Calu3 (cell line): Measurements from ENCODE around the gene UST. TPM values are rescaled to one million over a fixed set of nuclear protein-coding genes. Genes with fewer than 3 reads are reported as not detected.

Source experiments
- BruUV-seq: library from RNA; stranded (reverse); fragments of 400-500 nt; replicated peaks from 2 replicates; lab custom pipeline; 2021; lab: Mats Ljungman, UMichigan
- CTCF ChIA-PET: fragments of 300-600 bp; sonication (Branson Sonifier 250); formaldehyde crosslinking; loops from one replicate; lab custom pipeline; 2022; ENCODE audit warnings: antibody characterized with exemption; lab: Charles Lee
- DNase-seq: peaks from one replicate; pipeline ENCODE4 v3.0.0; 2022
- H3K27ac Mint-ChIP-seq: one replicate; pipeline ENCODE4 v1.8.0; 2022; ENCODE audit warnings: mixed read lengths; ENCODE audit not compliant: unreplicated experiment
- H3K27me3 Mint-ChIP-seq: one replicate; pipeline ENCODE4 v1.8.0; 2022; ENCODE audit warnings: mixed read lengths; ENCODE audit not compliant: unreplicated experiment
- H3K36me3 Mint-ChIP-seq: one replicate; pipeline ENCODE4 v1.8.0; 2022; ENCODE audit warnings: mild to moderate bottlenecking, moderate library complexity, mixed read lengths; ENCODE audit not compliant: insufficient read depth, unreplicated experiment
- H3K4me1 Mint-ChIP-seq: one replicate; pipeline ENCODE4 v1.8.0; 2022; ENCODE audit warnings: mild to moderate bottlenecking, low read depth, mixed read lengths; ENCODE audit not compliant: unreplicated experiment
- H3K4me3 Mint-ChIP-seq: one replicate; pipeline ENCODE4 v1.8.0; 2022; ENCODE audit warnings: mild to moderate bottlenecking, low read depth, moderate library complexity, mixed read lengths; ENCODE audit not compliant: unreplicated experiment
- H3K9me3 Mint-ChIP-seq: one replicate; pipeline ENCODE4 v1.8.0; 2022; ENCODE audit warnings: low read depth, mixed read lengths; ENCODE audit not compliant: unreplicated experiment
- intact Hi-C: fragments of 100-400 bp; cut with micrococcal nuclease; formaldehyde crosslinking; loops from one replicate; pipeline ENCODE4 v1.10.0; 2022; ENCODE audit not compliant: unreplicated experiment
- total RNA-seq: library from RNA; stranded (reverse); gene quantifications from 2 replicates; pipeline ENCODE4 v1.2.3, GENCODE V29; 2022
- TF ChIP-seq, protein P1 (sequence below): fragments of 200-600 bp; IDR thresholded peaks from one replicate; pipeline ENCODE4 v1.8.0; 2022; ENCODE audit warnings: antibody characterized with exemption; ENCODE audit not compliant: unreplicated experiment

UST gene
- total RNA-seq, 1 experiment from 2014 or later, result 2.4 TPM

DNA sequence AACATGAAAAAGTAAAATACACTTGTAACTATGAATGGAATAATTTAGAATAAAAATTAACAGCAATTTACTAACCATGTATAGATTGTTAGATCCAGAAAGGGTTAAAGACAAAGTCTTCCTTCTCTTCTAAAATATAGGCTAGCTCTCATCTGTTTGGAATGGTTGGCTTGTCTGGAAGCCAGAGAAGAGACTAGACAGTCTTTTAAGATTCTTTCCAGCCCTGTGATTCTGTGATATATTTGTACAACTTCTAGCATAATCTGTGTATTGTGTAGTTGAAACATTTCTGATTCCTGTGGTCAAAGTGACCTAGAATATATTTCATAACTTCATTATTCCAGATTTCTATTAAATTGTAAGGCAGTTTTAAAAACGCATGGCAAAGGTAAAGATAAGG, 196.6 kb downstream of the UST start:
- TF ChIP-seq, protein P1, sequence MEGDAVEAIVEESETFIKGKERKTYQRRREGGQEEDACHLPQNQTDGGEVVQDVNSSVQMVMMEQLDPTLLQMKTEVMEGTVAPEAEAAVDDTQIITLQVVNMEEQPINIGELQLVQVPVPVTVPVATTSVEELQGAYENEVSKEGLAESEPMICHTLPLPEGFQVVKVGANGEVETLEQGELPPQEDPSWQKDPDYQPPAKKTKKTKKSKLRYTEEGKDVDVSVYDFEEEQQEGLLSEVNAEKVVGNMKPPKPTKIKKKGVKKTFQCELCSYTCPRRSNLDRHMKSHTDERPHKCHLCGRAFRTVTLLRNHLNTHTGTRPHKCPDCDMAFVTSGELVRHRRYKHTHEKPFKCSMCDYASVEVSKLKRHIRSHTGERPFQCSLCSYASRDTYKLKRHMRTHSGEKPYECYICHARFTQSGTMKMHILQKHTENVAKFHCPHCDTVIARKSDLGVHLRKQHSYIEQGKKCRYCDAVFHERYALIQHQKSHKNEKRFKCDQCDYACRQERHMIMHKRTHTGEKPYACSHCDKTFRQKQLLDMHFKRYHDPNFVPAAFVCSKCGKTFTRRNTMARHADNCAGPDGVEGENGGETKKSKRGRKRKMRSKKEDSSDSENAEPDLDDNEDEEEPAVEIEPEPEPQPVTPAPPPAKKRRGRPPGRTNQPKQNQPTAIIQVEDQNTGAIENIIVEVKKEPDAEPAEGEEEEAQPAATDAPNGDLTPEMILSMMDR, result no peak
- H3K27ac Mint-ChIP-seq, result no peak overlapping the region
- no peaks in the 10 kb centered on the region for H3K36me3 Mint-ChIP-seq
- no peaks in the 10 kb centered on the region for H3K9me3 Mint-ChIP-seq
- CTCF ChIA-PET, result interaction anchor here (1.3 kb wide), 1 partner anchor 366 kb away, joined by 3 read pairs; no protein-coding TSS in a partner anchor
- intact Hi-C loops, result no loop called here
- BruUV-seq, result no TSS peak
- no peak for DNase-seq
- H3K27me3 Mint-ChIP-seq, result no peaks in the 10 kb centered on the region
- no peaks in the 10 kb centered on the region for H3K4me1 Mint-ChIP-seq
- H3K4me3 Mint-ChIP-seq, result no peak overlapping the region

DNA sequence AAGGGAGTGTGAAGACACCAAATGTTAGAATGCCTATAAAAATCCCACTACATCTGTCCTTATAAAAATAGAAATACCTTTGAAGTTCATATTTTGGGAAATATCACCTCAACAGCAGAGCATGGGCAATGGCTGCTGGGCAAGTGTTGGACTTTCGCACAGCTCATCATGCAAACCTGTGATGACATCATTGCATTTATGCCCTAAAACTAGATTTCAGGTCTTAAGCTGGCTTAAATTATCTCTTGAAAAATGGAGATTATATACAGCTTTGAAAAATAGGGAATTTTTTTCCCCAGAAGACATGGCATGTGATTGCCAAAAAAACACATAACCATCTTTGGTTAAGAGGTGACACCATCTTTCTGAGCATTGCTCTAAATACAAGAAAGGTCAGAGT, 197.8 kb downstream of the UST start:
- Mint-ChIP-seq H3K4me3 (no peak overlapping the region), H3K36me3 (no peaks in the 10 kb centered on the region), H3K27me3 (no peaks in the 10 kb centered on the region), H3K27ac (no peak overlapping the region), H3K9me3 (no peaks in the 10 kb centered on the region), H3K4me1 (no peaks in the 10 kb centered on the region)
- CTCF ChIA-PET, result no interaction called here
- TF ChIP-seq, protein P1, result no peak
- intact Hi-C loops, result loop anchor here (5.0 kb wide), 1 partner anchor 387 kb away; no protein-coding TSS in a partner anchor
- no peak for DNase-seq
- BruUV-seq, result no TSS peak

GRCh38 chr6:148945301-148946021, 198.6 kb downstream of the UST start:
- intact Hi-C loops, result loop anchor here (5.0 kb wide), 1 partner anchor 388 kb away; no protein-coding TSS in a partner anchor

DNA sequence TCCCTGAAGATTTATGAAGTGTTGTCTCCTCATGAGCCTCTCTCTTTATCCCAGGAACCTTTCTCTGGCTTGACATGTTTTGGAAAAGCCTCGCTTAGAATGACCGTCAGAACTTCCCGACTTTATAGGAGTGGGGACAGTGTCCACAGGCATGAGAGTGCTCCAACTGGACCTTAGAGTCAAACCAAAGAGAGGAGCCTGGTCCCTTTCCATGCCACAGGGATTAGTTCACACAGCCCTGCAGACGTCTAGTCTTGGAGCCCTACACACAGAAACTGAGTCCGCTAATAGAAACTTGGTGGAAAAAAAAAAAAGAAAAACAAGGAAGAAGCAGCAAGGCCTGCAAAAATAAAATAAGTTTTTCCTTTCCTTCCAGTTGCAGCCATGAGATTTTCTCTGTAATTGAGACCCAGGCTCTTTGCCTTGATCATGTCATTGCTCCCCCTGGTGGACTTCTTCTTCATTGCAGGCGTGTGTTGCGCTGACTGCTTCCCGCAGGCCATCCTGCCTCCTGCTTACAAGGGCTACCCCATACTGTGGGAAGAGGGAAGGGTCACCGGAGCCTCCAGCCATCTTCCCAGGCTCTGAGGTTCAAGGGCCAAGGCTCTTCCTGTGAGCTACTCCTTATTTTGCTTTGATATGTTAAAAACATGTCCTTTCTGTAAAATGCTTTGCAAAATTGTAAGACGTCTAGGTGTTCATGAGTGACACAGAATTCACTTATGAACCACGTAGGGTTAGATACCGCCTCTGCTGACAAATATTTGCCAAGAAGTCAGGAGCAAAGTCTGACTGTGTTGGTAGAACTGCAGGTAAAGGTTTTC, 201.0 kb downstream of the UST start:
- no peak overlapping the region for H3K4me3 Mint-ChIP-seq
- peak; percentile 74 for DNase-seq
- peaks cover 18% of the 10 kb centered on the region for H3K27me3 Mint-ChIP-seq
- CTCF ChIA-PET, result no interaction called here
- no peak overlapping the region for H3K27ac Mint-ChIP-seq
- no peaks in the 10 kb centered on the region for H3K4me1 Mint-ChIP-seq
- no peaks in the 10 kb centered on the region for H3K36me3 Mint-ChIP-seq
- intact Hi-C loops, result loop anchor here (1.0 to 5.0 kb wide), 3 partner anchors 202 to 391 kb away; no protein-coding TSS in a partner anchor
- BruUV-seq, result no TSS peak
- no peaks in the 10 kb centered on the region for H3K9me3 Mint-ChIP-seq
- TF ChIP-seq, protein P1, result peak; percentile 82

More at GRCh38 chr6:148945301-148946021, 198.6 kb downstream of the UST start:
- H3K27ac Mint-ChIP-seq, result no peak overlapping the region
- TF ChIP-seq, protein P1, result no peak
- H3K36me3 Mint-ChIP-seq, result no peaks in the 10 kb centered on the region
- no peaks in the 10 kb centered on the region for H3K4me1 Mint-ChIP-seq
- CTCF ChIA-PET, result no interaction called here
- H3K27me3 Mint-ChIP-seq, result peaks cover 7% of the 10 kb centered on the region
- no peaks in the 10 kb centered on the region for H3K9me3 Mint-ChIP-seq
- DNase-seq, result no peak
- no TSS peak for BruUV-seq
- no peak overlapping the region for H3K4me3 Mint-ChIP-seq
